Endothelial cell of umbilical vein (primary cell): ENCODE measurements around the gene LTB4R. TPM values are rescaled to one million over a fixed set of nuclear protein-coding genes. Genes with fewer than 3 reads are reported as not detected.

ENCODE experiments used
- BruUV-seq: library from RNA; stranded (reverse); fragments of 400-500 nt; replicated peaks from 2 replicates; lab custom pipeline; 2021; lab: Mats Ljungman, UMichigan
- CTCF ChIA-PET: fragments of 300-600, 350-600 bp; sonication (Branson Sonifier 250); formaldehyde crosslinking; loops from one replicate; lab custom pipeline; 2021; ENCODE audit warnings: antibody characterized with exemption, inconsistent platforms; lab: Charles Lee
- POLR2A ChIA-PET: fragments of 300-600, 350-600 bp; sonication (Branson Sonifier 250); formaldehyde crosslinking; loops from one replicate; lab custom pipeline; 2021; ENCODE audit warnings: antibody characterized with exemption, inconsistent platforms; lab: Charles Lee
- DNase-seq: peaks from one replicate; pipeline ENCODE4 v3.0.0-alpha.2; 2011; ENCODE audit warnings: low read depth, low spot score
- FAIRE-seq: peaks from 2 replicates; lab custom pipeline; 2011; peaks lifted over from hg19 to GRCh38; lab: Jason Lieb, UNC
- H2AFZ ChIP-seq: 2 replicates; pipeline ENCODE4 v1.6.0; 2012; ENCODE audit warnings: low read depth, low read length, control low read depth, inconsistent platforms
- H3K27ac ChIP-seq: 2 replicates; pipeline ENCODE4 v1.5.1; 2011; ENCODE audit warnings: low read depth, mild to moderate bottlenecking, control low read depth, low read length, moderate library complexity; ENCODE audit not compliant: insufficient read depth
- H3K27me3 ChIP-seq, 2 experiments: 2 replicates each; pipeline versions ENCODE4 v1.6.0 to v1.6.1; 2011; ENCODE audit warnings: low read length in 2 of 2, mixed read lengths in 1 of 2; ENCODE audit not compliant: control insufficient read depth in 2 of 2, insufficient read depth in 2 of 2
- H3K36me3 ChIP-seq, 2 experiments: 2 replicates in 1 of 2; 3 replicates in 1 of 2; pipeline ENCODE4 v1.5.1; 2011; ENCODE audit warnings: low read length in 2 of 2, mild to moderate bottlenecking in 1 of 2, moderate library complexity in 1 of 2; ENCODE audit not compliant: control insufficient read depth in 2 of 2, insufficient read depth in 2 of 2; ENCODE audit errors: extremely low read depth in 1 of 2
- H3K4me1 ChIP-seq: 3 replicates; pipeline ENCODE4 v1.5.1; 2011; ENCODE audit warnings: mild to moderate bottlenecking, low read length; ENCODE audit not compliant: control insufficient read depth, insufficient read depth; ENCODE audit errors: extremely low read depth
- H3K4me2 ChIP-seq: 2 replicates; pipeline ENCODE4 v1.6.1; 2011; ENCODE audit warnings: low read length, control low read depth, mixed read lengths; ENCODE audit not compliant: insufficient read depth
- H3K4me3 ChIP-seq, 3 experiments: fragments of 200-600 bp in 1 of 3; sonication (generic), shearing (Covaris generic) in 1 of 3; replicated peaks in 1 of 3; 2 replicates each; pipeline ENCODE4 v1.5.1; 2011 to 2016; ENCODE audit warnings: control low read depth in 3 of 3, low read length in 3 of 3, mild to moderate bottlenecking in 2 of 3, inconsistent platforms in 1 of 3, low read depth in 1 of 3, moderate library complexity in 1 of 3; ENCODE audit not compliant: insufficient read depth in 1 of 3
- H3K79me2 ChIP-seq: 2 replicates; pipeline ENCODE4 v1.6.0; 2012; ENCODE audit warnings: low read length, inconsistent platforms; ENCODE audit not compliant: control insufficient read depth, insufficient read depth
- H3K9ac ChIP-seq: replicated peaks from 2 replicates; pipeline ENCODE3; 2011; ENCODE audit warnings: low read length, control low read depth; ENCODE audit not compliant: insufficient read depth; ENCODE audit errors: extremely low read depth
- H3K9me1 ChIP-seq: replicated peaks from 3 replicates; pipeline ENCODE4 v1.6.0; 2011; ENCODE audit warnings: mild to moderate bottlenecking, low read length; ENCODE audit not compliant: control insufficient read depth, insufficient read depth; ENCODE audit errors: extremely low read depth
- H3K9me3 ChIP-seq: replicated peaks from 2 replicates; pipeline ENCODE4 v1.5.1; 2012; ENCODE audit warnings: low read length, inconsistent platforms; ENCODE audit not compliant: control insufficient read depth, insufficient read depth
- H4K20me1 ChIP-seq: replicated peaks from 2 replicates; pipeline ENCODE3; 2011; ENCODE audit warnings: mild to moderate bottlenecking, low read length; ENCODE audit not compliant: control insufficient read depth, insufficient read depth; ENCODE audit errors: extremely low read depth
- EZH2 ChIP-seq: IDR thresholded peaks from 2 replicates; pipeline ENCODE4 v1.6.1; 2012; ENCODE audit warnings: borderline replicate concordance, low read depth, mild to moderate bottlenecking, moderate library complexity, low read length, inconsistent platforms; ENCODE audit not compliant: severe bottlenecking
- FOS ChIP-seq: IDR thresholded peaks from 2 replicates; pipeline ENCODE4 v1.6.1; 2011; ENCODE audit warnings: mild to moderate bottlenecking, low read length, moderate library complexity, borderline replicate concordance; ENCODE audit not compliant: insufficient read depth
- GATA2 ChIP-seq: IDR thresholded peaks from 2 replicates; pipeline ENCODE4 v1.7.0; 2011; ENCODE audit warnings: low read depth, mild to moderate bottlenecking, moderate library complexity, mixed read lengths, low read length; ENCODE audit not compliant: insufficient read length, insufficient read depth
- JUN ChIP-seq: IDR thresholded peaks from 2 replicates; pipeline ENCODE4 v1.6.1; 2011; ENCODE audit warnings: borderline replicate concordance, low read depth; ENCODE audit not compliant: insufficient read length, insufficient read depth
- MAX ChIP-seq: IDR thresholded peaks from 2 replicates; pipeline ENCODE4 v1.6.1; 2011; ENCODE audit not compliant: insufficient read depth, insufficient read length
- MYC ChIP-seq: IDR thresholded peaks from one replicate; pipeline ENCODE4 v1.6.1; 2011; ENCODE audit warnings: mild to moderate bottlenecking, low read depth, low read length
- POLR2AphosphoS5 ChIP-seq: IDR thresholded peaks from 2 replicates; pipeline ENCODE4 v1.6.1; 2012; ENCODE audit warnings: low read depth, mild to moderate bottlenecking, control low read depth, low read length, moderate library complexity; ENCODE audit not compliant: insufficient read depth
- dilution Hi-C: fragments of 300-500 bp; cut with MboI; formaldehyde crosslinking; loops from one replicate; pipeline ENCODE4 v1.15.0; 2019; ENCODE audit warnings: low sequenced_read_pairs; ENCODE audit not compliant: extremely low pct_ligation_motif_present
- intact Hi-C: fragments of 100-400 bp; cut with micrococcal nuclease; formaldehyde crosslinking; loops from one replicate; pipeline ENCODE4 v1.10.0; 2022
- polyA plus RNA-seq, 4 experiments: library from polyadenylated mRNA; depleted of rRNA in 3 of 4; stranded (reverse) in 3 of 4; unstranded in 1 of 4; fragments of >200 nt; gene quantifications; 2 replicates each; pipeline versions ENCODE4 v1.2.1 to v1.2.3, GENCODE V29; 2011 to 2012; ENCODE audit warnings: missing spikeins in 1 of 4
- total RNA-seq: library from RNA; stranded (reverse); gene quantifications from 2 replicates; pipeline ENCODE4 v1.2.3, GENCODE V29; 2021

The LTB4R gene
- total and polyA plus RNA-seq, 2 donors (not counting 3 experiments of a cell fraction or from before 2014, with no cell fraction given), result 9.1 to 10.5 TPM

- Histone ChIP-seq H3K4me2 (no peak within 1 kb of the TSS), H3K4me3 (no peak within 1 kb of the TSS), H3K9me3 (no peaks in the 10 kb centered on the region), H4K20me1 (no peaks in the 10 kb centered on the region), H2AFZ (no peak within 1 kb of the TSS), H3K79me2 (no peaks in the 10 kb centered on the region), H3K27me3 (no peaks in the 10 kb centered on the region), H3K9me1 (no peaks in the 10 kb centered on the region), H3K9ac (no peak within 1 kb of the TSS), H3K4me1 (no peaks in the 10 kb centered on the region), H3K36me3 (peaks cover 0 to 14% of the 10 kb centered on the region in 2 experiments), H3K27ac (no peak within 1 kb of the TSS)
- TF ChIP-seq FOS (no peak), POLR2AphosphoS5 (no peak), MYC (no peak), JUN (no peak), EZH2 (no peak), GATA2 (no peak), MAX (no peak)
- intact Hi-C loops, result no loop called here
- CTCF ChIA-PET, result interaction anchor here (1.0 to 1.3 kb wide), 3 partner anchors 8 to 21 kb away, joined by 3 to 5 read pairs (median 3); partner anchors contain the start of gene RABGGTA
- dilution Hi-C loops, result no loop called here
- FAIRE-seq (no peak), DNase-seq (no peak)
- BruUV-seq, result no TSS peak
- POLR2A ChIA-PET, result no interaction called here
Observed at GRCh38 chr14:24262821-24263733, 48.2 kb upstream of the LTB4R start, which contains the start of gene TGM1. TGM1 (minus strand) TSS chr14:24263177; CDS start chr14:24262352, 825 bp downstream.
